GM21423 (cell line): ENCODE results near the gene ZBTB7A.
"Not testable (repeated sequence)": the region's sequence is repeated elsewhere in the genome, so short reads cannot be mapped to it uniquely, and the experiment has no call there.

Experiments
- ATAC-seq: cut with Tn5 transposase; IDR thresholded peaks from one replicate; pipeline ENCODE4 v1.9.1; 2021; ENCODE audit warnings: mild to moderate bottlenecking, moderate library complexity; ENCODE audit not compliant: unreplicated experiment

Gene ZBTB7A

GRCh38 chr19:3998667-3999412 lies 67.9 kb downstream of the ZBTB7A start:
- not testable (repeated sequence) for ATAC-seq

- no peak for ATAC-seq
These were observed 71.1 kb downstream of the ZBTB7A start for GRCh38 chr19:3995607-3996006.
